NCI-H2171 treated with DMSO at 0.1 percent for 48 hours (cell line): ENCODE data around the gene KCND3.
"Not testable (repeated sequence)": the region's sequence is repeated elsewhere in the genome, so short reads cannot be mapped to it uniquely, and the experiment has no call there.

Source experiments
- DNase-seq: peaks from one replicate; lab custom pipeline; 2025; lab: John Stamatoyannopoulos, UW

KCND3 gene

DNA sequence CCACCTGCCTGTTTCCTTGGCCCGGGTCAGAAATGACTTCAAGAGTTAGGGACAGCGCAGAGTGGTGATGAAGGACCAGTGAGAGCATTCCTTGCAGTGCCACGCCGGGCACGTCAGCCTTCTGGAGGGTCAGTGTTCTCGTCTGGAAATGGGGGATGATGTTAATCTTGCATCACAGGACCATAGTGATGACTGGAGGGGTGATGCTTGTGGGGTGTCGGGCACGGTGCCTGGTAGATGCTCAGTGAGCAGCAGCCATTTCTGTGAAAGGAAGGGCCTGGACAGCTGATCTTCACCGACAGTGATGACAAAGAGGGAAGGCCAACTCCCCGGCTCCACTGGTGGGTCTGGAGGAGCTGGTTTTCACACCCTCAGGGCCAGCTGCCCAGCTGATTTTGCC, 177.6 kb downstream of the KCND3 start:
- DNase-seq = no peak

DNA sequence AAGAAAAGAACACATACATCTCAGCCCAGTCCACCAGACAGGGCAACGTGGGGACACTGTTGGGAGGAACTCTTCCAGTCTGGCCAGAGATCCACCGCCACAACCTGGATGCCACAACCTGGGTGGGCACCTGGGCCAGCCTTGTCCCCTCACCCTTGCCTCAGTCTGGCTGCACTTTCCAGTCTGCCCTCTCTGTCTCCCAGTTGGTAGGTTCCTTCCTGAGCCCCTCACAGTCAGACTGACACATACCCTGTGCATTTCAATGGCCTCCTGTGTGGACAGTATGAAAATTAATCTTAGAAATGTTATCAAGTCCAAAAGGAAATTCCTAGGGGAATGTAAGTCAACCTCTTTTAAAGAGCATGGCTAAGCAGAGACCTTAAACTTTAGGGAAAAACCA, 184.2 kb downstream of the KCND3 start:
- DNase-seq = no peak

DNA sequence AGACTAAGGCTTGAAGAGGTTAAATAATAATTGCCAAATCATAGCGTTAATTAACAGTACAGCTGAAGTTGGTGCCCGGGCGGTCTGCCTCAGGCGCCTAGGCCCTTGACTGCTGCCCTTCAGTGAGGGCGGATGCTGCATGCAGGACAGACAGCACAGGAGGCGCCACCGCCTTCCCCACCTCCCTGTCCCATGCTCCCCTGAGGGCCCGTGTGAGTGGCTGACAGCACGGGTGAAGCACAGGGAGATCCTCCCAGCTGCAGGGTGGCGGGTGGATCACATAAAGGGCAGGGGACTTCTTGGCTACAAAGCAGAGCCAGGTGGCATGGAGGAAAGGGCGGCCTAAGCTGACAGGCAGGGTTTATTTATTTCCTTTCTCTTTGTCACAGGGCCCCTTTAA, 184.7 kb downstream of the KCND3 start:
- peak; percentile 35 for DNase-seq

- DNase-seq = no peak
These were observed 185.5 kb downstream of the KCND3 start for GRCh38 chr1:111803951-111804350.

DNA sequence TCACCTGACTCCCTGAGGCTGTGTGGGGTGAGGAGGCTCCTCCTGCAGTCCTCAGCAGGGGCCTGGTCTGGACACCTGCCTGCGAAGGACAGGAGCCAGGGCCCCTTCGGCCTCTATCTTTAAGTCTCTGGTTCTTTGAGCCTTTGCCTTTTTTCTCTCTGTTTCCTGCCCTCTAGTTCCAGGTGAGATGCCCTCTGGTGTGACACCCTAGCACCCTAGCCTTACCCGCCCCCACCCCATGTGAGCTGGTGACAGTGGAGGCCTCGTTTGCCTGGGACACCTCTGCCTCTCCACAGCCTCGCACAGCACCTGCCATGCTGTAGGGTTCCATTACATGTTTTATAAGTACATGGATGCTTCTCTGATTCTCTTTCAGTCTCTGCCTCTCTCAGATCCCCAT, 186.5 kb downstream of the KCND3 start:
- DNase-seq = no peak

DNA sequence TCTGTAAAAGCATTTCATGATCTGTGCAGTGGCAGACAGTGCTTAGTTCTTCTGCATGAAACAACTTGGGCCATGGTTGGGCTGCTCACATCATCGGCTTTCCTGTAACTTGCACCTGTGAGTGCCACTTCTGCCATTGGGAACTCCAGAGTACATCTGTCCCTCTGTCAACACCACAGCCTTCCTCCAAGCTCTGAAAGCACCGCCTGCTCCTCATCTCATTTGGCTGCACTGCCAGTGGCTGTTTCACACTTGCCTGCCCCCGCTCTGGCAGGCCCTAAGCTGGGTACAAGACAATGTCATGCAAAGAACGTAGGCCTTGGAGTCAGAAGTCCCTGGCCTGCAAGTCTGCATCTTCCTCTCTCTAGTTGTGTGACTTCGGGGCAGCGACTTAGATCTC, 187.4 kb downstream of the KCND3 start:
- no peak for DNase-seq

GRCh38 chr1:111801071-111801850, 188.2 kb downstream of the KCND3 start:
- DNase-seq = no peak

- not testable (repeated sequence) for DNase-seq
These were observed 189.7 kb downstream of the KCND3 start for GRCh38 chr1:111799722-111800121.

GRCh38 chr1:111798580-111798979, 190.9 kb downstream of the KCND3 start:
- no peak for DNase-seq

DNA sequence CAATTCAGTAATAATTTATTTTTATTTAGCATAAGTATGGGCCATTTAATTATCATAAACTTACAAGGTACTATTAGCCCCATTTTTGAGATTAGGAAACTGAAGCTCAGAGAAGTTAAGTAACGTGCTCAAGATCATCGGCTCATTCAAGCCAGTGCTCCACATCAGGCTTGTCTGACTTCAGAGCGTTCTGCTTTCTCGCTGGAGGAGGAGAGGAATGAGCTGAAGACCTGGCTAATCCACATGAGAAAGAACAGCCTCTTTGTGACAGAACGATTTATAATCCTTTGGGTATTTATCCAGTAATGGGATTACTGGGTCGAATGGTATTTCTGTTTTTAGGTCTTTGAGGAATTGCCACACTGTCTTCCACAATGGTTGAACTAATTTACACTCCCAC, 194.1 kb downstream of the KCND3 start:
- DNase-seq = no peak

DNA sequence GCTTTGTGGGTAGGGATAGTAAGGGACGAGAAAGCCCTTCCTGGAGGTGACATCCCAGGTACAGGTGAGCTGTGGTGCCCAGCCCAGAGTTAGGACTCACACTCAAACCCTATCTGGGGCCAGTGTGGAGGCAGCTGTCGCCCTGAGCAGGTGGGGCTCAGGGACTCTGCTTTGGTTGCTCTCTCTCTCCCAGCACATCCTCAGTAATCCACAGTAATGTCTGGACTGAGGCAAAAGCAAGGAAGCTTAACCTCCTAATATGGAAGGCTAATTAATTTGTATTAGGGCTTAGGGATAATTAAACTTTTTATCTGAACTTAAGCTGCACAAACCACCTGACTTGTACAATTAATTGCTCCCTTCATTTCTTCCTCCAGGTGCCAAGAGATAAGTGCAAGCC, 195.5 kb downstream of the KCND3 start:
- no peak for DNase-seq

DNA sequence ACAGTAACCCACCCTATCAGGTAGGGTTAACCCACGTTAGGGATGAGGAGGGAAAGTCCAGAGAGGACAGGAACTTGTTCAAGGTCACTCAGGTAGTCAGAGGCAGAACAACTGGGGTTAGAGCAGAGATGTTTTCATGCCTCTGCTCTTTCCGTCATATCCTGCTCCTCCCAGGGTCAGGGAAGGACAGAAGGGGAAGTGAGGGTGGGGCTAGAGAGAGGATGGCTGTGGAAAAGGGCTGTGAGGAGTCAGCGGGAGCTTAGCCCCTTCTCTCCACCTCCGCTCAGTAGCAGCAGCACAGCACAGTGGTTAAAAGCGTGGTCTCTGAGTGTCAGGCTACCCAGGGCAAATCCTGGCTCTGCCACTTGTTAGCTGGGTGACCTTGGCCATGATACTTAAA, 197.2 kb downstream of the KCND3 start:
- DNase-seq = no peak

- DNase-seq = no peak
These were observed 197.7 kb downstream of the KCND3 start for GRCh38 chr1:111791776-111792175.

DNA sequence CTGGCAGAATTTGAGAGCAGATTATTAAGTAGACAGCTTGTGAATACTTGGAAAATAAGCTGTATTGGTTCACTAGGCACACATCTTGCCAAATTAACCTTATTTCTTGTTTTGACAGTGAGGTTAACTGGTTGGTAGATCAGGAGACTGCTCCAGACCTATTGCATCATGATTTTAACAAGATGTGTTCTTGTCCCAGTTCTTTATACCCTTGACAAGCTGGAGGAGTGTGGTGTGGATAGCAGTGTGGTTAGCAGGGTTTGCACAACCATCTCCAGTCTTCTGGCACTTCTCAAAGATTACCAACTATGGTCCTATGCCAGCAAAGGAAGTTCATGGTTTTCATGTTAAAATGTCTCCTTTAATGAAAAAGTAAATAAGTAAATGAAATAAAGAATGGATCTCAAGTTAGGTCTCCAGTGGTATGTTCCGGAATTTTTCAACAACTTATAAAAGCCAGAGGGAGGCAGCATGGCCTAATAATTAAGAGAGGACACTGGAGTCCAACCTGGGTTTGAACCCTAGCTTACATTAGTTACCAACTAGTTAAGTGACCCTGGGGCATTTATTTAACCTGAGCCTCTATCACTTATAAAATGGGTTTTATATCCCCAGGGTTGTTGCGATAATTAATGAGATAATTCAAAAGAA, 199.7 kb downstream of the KCND3 start:
- no peak for DNase-seq

DNA sequence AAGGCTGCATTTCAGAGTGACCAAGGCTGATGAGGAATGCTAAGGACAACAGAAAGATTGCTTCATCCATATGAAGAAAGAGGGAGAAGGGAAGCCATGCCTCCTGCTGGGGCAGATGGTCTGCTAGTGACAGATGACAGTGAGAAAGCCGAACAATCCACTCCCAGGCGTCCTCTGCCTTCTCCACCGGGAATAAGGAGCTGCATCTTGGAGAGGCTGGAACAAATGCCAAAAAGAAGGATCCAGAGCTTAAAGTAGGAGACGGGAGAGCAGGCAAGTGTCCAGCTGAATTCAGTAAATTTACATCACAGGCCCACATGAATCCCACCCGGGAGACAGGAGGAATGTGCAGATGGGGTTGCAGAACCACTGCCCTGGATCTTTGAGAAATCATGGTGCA, 200.3 kb downstream of the KCND3 start:
- peak; percentile 44 for DNase-seq

DNA sequence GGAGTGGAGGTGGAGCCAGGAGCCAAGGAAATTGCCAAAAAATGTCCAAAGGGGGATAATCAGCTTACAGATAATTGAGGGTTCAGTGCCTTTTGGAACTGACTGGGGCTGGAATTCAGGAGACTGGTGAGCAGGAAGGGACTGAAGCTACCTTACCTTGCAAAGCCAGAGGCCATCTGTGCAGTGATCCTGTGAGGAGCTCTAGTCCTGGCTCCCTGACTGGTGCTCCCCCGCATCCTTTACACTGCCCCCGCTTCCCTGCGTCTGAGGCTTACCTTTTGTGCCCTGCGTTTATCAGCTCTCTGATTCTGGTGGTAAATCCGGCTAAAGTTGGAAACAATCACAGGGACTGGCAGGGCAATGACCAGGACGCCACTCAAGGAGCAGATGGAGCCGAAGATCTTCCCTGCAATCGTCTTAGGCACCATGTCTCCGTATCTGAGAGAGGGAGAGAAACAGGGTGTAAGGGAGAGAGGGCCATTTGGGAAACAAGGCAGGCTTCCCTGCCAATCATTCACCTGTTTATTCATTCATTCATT, 202.7 kb downstream of the KCND3 start:
- no peak for DNase-seq

GRCh38 chr1:111784273-111784901, 205.1 kb downstream of the KCND3 start:
- no peak for DNase-seq

DNA sequence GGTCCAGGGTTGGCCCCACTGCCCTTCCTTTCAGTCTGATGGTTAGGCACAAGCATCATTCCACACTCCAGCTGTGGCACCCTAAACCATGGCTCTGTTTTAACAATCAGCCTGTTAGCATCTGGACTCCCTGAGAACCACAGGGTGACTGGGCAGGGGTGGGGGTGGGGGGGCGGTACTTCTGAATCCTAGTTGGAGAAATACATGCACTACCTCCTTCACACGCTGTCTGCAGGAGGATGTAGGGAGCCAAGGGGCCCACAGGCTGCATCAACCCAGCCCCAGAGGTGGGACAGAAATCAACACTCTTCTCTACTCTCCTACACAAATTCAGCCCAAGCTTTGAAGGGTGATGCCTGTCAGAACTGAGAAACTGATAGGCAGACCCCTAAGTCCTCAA, 209.9 kb downstream of the KCND3 start:
- no peak for DNase-seq

DNA sequence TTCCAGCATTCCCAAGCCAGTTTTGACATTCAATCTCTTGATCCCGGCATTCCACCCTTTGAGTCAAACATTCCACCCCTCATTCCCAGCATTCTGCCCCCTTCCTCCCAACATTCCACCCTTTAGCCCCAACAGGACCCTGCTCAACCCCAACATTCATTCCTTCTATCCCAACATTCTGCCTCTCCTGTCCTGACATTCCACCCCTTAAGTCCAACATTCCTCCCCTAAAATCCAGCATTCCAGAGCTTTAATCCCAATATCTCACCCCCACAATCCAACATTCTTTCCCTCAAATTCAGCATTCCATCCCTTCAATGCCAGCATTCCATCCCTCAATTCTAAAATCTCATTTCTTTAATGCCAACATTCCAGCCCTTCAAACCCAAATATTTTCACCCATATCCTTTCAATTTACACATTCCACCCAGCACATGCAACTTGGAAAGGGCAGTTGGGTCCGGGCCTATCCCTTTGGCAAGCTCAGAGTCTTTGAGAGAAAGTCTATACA, 210.9 kb downstream of the KCND3 start:
- DNase-seq = no peak

DNA sequence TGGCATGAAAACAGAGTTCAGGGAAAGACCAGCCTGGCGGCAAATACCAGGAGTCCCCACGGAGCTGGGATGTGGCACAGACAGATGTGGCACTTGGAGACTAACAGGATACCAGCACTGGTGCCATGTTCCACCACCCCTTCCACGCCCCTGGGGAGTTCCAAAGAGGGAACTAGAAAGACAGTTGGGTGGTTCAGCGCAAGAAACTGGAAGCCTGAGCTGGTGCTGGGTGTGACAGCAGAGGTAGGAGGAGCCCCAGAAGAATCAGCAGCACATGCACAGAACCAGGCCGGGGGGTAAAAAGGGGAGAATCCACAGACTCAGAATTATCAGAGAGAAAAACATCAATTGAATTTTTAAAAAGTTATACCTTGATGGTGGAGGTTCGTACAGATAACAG, 211.4 kb downstream of the KCND3 start:
- no peak for DNase-seq

- DNase-seq = no peak
These were observed 212.2 kb downstream of the KCND3 start for GRCh38 chr1:111777301-111777700.

GRCh38 chr1:111776861-111777260, 212.6 kb downstream of the KCND3 start:
- DNase-seq = no peak

DNA sequence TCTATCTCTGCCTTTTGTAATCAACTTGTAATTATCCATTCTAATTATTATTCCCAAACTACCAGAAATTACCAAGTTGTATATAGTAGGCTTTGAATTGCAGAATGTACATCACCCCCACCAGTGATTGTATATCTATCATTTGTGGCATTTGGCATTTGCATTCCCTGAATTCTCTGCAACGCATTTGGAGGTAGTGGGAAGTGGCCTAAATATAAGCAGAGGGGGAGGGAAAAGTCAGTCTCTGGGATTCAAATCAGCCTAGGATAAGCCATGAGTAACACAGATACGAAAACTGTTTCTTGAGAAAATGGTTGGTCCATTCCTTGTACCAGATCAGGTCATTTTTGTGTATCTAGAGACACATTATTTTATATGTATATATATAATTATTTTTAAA, 213.1 kb downstream of the KCND3 start:
- DNase-seq = no peak
